MM.1S (cell line): Measurements from ENCODE around the gene IFITM1.
"Not testable (repeated sequence)": the region's sequence is repeated elsewhere in the genome, so short reads cannot be mapped to it uniquely, and the experiment has no call there.

Experiments used
- DNase-seq: peaks from one replicate; pipeline ENCODE4 v3.0.0-alpha.2; 2015
- H2AFZ ChIP-seq: fragments of 300-600 bp; sonication (generic); 2 replicates; pipeline ENCODE4 v1.6.0; 2016; ENCODE audit warnings: antibody characterized with exemption, low read length
- H3F3A ChIP-seq: fragments of 300-600 bp; sonication (generic); 2 replicates; pipeline ENCODE4 v1.6.1; 2016; ENCODE audit warnings: mild to moderate bottlenecking, antibody characterized with exemption, low read length, moderate library complexity, mixed read lengths; ENCODE audit not compliant: insufficient read depth
- H3K27ac ChIP-seq: fragments of 300-600 bp; sonication (generic); 2 replicates; pipeline ENCODE4 v1.5.1; 2016; ENCODE audit warnings: mild to moderate bottlenecking, low read length
- H3K27me3 ChIP-seq: fragments of 300-600 bp; sonication (generic); replicated peaks from 2 replicates; pipeline ENCODE4 v1.6.0; 2016; ENCODE audit warnings: low read length; ENCODE audit not compliant: insufficient read depth
- H3K36me3 ChIP-seq: fragments of 300-600 bp; sonication (generic); replicated peaks from 2 replicates; pipeline ENCODE4 v1.6.1; 2016; ENCODE audit warnings: mild to moderate bottlenecking, low read length, mixed read lengths; ENCODE audit not compliant: insufficient read depth
- H3K4me1 ChIP-seq: fragments of 300-600 bp; sonication (generic); 2 replicates; pipeline ENCODE4 v1.6.1; 2016; ENCODE audit warnings: low read length, mixed read lengths
- H3K4me2 ChIP-seq: fragments of 300-600 bp; sonication (generic); 2 replicates; pipeline ENCODE4 v1.6.0; 2016; ENCODE audit warnings: low read depth, low read length
- H3K4me3 ChIP-seq: fragments of 300-600 bp; sonication (generic); 2 replicates; pipeline ENCODE4 v1.5.1; 2016; ENCODE audit warnings: low read length, mixed read lengths
- H3K79me2 ChIP-seq: fragments of 300-600 bp; sonication (generic); 2 replicates; pipeline ENCODE4 v1.6.1; 2016; ENCODE audit warnings: mixed run types, low read length, mixed read lengths
- H3K9ac ChIP-seq: fragments of 300-600 bp; sonication (generic); 2 replicates; pipeline ENCODE4 v1.6.1; 2016; ENCODE audit warnings: low read length, mixed read lengths
- H3K9me2 ChIP-seq: fragments of 300-600 bp; sonication (generic); replicated peaks from 2 replicates; pipeline ENCODE4 v1.6.1; 2016; ENCODE audit warnings: mild to moderate bottlenecking, low read length, mixed read lengths; ENCODE audit not compliant: insufficient read depth
- H3K9me3 ChIP-seq: fragments of 300-600 bp; sonication (generic); replicated peaks from 2 replicates; pipeline ENCODE4 v1.6.1; 2016; ENCODE audit warnings: mild to moderate bottlenecking, low read length, mixed read lengths; ENCODE audit not compliant: insufficient read depth
- H4K20me1 ChIP-seq: fragments of 300-600 bp; sonication (generic); 2 replicates; pipeline ENCODE4 v1.6.1; 2016; ENCODE audit warnings: mild to moderate bottlenecking, low read length, moderate library complexity, mixed read lengths; ENCODE audit not compliant: insufficient read depth
- EZH2 ChIP-seq: fragments of 300-600 bp; sonication (generic); optimal IDR thresholded peaks from 2 replicates; pipeline ENCODE3; 2017; ENCODE audit warnings: low read depth, mild to moderate bottlenecking, antibody characterized with exemption, low read length, mixed read lengths
- EZH2phosphoT487 ChIP-seq: fragments of 300-600 bp; sonication (generic); IDR thresholded peaks from 2 replicates; pipeline ENCODE4 v1.6.1; 2018; ENCODE audit warnings: antibody characterized with exemption, low read length
- TF ChIP-seq, protein P1 (sequence below): fragments of 300-600 bp; sonication (generic); IDR thresholded peaks from 2 replicates; pipeline ENCODE4 v1.5.1; 2016; ENCODE audit warnings: antibody characterized with exemption, low read length, mixed read lengths

The IFITM1 gene

DNA sequence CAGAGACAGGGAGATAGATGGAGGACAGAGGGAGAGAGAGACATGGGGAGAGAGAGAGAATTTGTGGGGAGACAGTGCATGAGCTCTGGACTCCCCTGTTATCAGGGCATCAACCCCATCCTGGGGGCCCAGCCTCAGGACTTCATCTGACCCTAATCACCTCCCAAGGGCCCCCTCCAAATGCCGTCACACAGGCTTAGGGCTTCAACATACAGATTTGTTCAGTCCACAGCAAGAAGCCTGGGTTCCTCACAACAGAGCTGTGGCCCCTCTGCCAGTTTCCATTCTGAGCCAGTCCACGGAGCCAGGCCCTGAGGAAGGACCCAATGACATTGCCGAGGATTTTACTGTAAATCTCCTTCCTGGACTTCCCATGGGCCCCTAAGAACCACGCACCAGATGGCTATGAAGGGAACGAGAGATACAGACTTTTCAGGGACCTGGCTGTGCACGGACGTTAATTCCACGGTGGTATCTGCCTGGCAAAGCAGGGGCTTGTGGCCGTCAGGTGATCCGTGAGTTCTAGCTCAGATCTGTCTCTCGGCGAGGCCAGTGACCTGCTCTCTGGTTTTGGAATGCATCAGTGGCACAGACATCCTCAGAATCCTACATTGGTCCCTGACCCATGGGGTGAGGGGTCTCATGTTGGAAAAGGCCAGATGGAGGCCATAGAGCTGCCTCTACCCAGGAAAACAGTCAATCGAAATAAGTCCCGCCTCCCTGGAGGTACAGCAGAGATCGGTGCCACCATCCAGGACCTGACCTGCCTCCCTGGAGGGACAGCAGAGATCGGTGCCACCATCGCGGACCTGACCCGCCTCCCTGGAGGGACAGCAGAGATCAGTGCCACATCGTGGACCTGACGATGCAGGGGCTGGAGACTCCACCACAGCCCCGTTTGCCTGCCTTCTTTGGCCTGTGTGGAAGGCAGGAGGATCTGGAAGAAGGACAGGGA, 46.8 kb downstream of the IFITM1 start:
- Histone ChIP-seq H3K36me3 (no peaks in the 10 kb centered on the region), H3F3A (no peaks in the 10 kb centered on the region), H3K4me1 (0 out of 2 replicates have a peak, but pooled peaks cover 3% of the 10 kb centered on the region), H2AFZ (no peak overlapping the region), H3K4me3 (no peak overlapping the region), H3K4me2 (no peak overlapping the region), H4K20me1 (no peaks in the 10 kb centered on the region), H3K27ac (no peak overlapping the region), H3K79me2 (no peaks in the 10 kb centered on the region), H3K27me3 (peaks cover 55% of the 10 kb centered on the region), H3K9ac (no peak overlapping the region), H3K9me3 (no peaks in the 10 kb centered on the region), H3K9me2 (no peaks in the 10 kb centered on the region)
- no peak for DNase-seq
- TF ChIP-seq EZH2phosphoT487 (no peak), EZH2 (no peak)
- TF ChIP-seq, protein P1, sequence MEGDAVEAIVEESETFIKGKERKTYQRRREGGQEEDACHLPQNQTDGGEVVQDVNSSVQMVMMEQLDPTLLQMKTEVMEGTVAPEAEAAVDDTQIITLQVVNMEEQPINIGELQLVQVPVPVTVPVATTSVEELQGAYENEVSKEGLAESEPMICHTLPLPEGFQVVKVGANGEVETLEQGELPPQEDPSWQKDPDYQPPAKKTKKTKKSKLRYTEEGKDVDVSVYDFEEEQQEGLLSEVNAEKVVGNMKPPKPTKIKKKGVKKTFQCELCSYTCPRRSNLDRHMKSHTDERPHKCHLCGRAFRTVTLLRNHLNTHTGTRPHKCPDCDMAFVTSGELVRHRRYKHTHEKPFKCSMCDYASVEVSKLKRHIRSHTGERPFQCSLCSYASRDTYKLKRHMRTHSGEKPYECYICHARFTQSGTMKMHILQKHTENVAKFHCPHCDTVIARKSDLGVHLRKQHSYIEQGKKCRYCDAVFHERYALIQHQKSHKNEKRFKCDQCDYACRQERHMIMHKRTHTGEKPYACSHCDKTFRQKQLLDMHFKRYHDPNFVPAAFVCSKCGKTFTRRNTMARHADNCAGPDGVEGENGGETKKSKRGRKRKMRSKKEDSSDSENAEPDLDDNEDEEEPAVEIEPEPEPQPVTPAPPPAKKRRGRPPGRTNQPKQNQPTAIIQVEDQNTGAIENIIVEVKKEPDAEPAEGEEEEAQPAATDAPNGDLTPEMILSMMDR: no peak

DNA sequence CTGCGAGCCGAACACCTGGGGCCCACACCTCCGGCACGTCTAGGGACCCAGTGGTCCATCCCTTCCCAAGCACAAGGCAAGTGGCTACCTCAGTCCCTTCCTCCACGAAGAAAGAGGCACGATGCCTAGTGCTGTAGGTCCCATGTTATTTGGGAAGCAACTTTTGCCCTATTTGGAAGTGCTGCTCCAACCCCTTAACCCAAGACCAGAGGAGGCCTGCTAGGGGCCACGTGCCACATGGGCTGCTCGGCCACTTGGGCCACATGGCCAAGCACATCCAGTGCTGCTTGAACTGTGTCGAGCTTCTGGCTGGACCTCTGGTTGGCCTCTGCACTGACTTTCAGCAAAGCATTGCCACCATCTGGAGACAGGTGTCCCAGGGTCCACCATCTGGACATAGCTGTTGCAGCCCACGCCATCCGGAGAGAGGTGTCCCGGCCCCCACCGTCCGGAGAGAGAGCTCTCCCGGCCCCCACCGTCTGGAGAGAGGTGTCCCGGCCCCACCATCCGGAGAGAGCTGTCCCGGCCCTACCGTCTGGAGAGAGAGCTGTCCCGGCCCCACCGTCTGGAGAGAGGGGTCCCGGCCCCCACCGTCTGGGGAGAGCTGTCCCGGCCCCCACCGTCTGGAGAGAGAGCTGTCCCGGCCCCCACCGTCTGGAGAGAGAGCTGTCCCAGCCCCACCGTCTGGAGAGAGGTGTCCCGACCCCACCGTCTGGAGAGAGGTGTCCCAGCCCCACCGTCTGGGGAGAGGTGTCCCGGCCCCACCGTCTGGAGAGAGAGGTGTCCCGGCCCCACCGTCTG, 49.0 kb downstream of the IFITM1 start:
- H3K27ac ChIP-seq: no peak overlapping the region
- TF ChIP-seq EZH2phosphoT487 (no peak), EZH2 (no peak)
- TF ChIP-seq, protein P1: no peak

DNA sequence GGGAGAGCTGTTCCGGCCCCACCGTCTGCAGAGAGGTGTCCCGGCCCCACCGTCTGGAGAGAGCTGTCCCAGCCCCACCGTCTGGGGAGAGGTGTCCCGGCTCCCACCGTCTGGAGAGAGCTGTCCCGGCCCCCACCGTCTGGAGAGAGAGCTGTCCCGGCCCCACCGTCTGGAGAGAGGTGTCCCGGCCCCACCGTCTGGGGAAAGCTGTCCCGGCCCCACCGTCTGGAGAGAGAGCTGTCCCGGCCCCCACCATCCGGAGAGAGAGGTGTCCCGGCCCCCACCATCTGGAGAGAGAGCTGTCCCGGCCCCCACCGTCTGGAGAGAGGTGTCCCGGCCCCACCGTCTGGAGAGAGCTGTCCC, 49.6 kb downstream of the IFITM1 start:
- H3K9me2 ChIP-seq, H3K4me2 ChIP-seq, H4K20me1 ChIP-seq, H3K79me2 ChIP-seq, H3K36me3 ChIP-seq, H3K4me3 ChIP-seq, H3K27ac ChIP-seq, H3K9me3 ChIP-seq, H3K4me1 ChIP-seq, H2AFZ ChIP-seq, DNase-seq, H3F3A ChIP-seq, H3K9ac ChIP-seq: not testable (repeated sequence)
- peaks cover 77% of the 10 kb centered on the region for H3K27me3 ChIP-seq

More for the DNA sequence above, 49.0 kb downstream of the IFITM1 start:
- Histone ChIP-seq H2AFZ (no peak overlapping the region), H3K9me2 (no peaks in the 10 kb centered on the region), H3K36me3 (no peaks in the 10 kb centered on the region), H3K4me1 (0 out of 2 replicates have a peak, but pooled peaks cover 3% of the 10 kb centered on the region), H3K79me2 (no peaks in the 10 kb centered on the region), H3K9me3 (no peaks in the 10 kb centered on the region), H3K9ac (no peak overlapping the region), H3F3A (no peaks in the 10 kb centered on the region), H3K27me3 (peaks cover 71% of the 10 kb centered on the region), H3K4me2 (no peak overlapping the region), H4K20me1 (no peaks in the 10 kb centered on the region), H3K4me3 (no peak overlapping the region)
- no peak for DNase-seq
